GM18508 (cell line): ENCODE results near the gene HSPH1.
"Not testable (repeated sequence)": the region's sequence is repeated elsewhere in the genome, so short reads cannot be mapped to it uniquely, and the experiment has no call there.

ENCODE experiments used
- ATAC-seq: cut with Tn5 transposase; IDR thresholded peaks from one replicate; pipeline ENCODE4 v1.9.1; 2021; ENCODE audit warnings: moderate number of reproducible peaks; ENCODE audit not compliant: insufficient read depth, unreplicated experiment

Gene HSPH1

DNA sequence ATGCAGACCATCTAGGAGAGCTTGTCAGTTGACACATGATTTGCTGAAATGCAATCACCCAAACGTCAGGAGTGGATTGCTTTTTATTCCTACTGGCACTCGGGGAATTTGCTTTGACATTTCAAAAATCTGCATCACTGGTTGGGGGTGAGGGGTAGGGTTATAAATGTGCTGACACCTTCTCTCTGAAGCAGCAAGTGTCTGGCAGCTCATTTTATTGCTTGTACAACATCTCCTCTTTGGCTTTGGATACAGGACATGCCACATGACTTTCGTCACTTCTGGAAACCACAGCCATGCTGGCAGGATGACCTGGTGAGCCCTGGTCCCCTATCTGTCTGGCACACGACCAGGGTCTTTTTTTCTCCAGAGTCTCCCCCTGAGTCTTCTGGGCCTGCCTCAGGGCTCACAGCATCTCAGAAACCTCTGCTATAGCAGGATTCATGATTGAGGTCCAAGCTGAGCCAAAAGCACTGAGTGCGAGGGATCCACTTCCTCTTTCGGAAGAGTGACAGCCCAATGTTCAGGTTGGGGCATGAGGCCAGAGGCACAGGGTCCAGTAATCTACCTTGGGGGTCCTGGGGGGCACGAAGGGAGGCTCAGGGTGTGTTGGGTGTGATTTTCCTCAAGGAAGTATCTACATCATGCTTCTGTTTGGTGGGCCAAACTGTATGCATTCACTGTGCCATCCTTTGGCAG, 60.1 kb downstream of the HSPH1 start:
- no peak for ATAC-seq

DNA sequence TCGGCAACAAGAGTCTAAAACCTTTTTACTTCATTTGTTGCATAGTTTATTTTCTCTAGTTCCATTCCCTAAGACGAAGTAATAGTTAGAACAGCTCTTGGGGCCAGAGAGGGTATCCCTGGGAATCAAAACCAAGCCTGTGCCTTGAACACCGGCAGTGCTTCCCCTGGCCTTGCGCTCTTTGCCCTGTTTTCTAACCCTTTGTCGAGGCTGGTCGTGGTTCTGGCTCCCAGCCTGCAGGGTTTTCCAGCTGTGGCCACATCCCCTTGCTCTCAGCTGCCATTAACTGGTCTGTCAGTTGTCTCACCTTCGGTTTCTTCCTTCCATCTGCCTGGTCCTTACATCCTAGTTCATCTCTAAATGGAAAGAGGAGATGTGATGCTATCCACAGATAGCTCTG, 61.0 kb downstream of the HSPH1 start:
- ATAC-seq, result no peak

DNA sequence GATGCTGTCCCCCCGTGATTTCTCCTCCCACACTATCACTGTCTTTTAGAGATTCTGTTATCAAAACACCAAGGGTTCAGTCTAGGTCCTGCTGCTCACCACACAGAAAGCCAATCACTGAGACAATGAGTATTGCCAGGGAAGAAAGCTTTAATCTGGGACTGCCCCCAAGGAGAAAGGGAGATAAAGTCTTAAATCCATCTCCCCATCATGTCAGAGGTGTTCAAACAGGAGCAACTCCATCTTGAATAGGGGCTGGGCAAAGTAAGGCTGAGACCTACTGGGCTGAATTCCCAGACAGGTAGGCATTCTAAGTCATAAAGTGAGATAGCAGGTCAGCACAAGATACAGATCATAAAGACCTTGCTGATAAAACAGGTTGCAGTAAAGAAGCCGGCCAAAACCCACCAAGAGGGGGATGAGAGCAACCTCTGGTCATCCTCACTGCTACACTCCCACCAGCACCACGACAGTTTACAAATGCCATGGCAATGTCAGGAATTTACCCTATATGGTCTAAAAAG, 63.7 kb downstream of the HSPH1 start:
- not testable (repeated sequence) for ATAC-seq

DNA sequence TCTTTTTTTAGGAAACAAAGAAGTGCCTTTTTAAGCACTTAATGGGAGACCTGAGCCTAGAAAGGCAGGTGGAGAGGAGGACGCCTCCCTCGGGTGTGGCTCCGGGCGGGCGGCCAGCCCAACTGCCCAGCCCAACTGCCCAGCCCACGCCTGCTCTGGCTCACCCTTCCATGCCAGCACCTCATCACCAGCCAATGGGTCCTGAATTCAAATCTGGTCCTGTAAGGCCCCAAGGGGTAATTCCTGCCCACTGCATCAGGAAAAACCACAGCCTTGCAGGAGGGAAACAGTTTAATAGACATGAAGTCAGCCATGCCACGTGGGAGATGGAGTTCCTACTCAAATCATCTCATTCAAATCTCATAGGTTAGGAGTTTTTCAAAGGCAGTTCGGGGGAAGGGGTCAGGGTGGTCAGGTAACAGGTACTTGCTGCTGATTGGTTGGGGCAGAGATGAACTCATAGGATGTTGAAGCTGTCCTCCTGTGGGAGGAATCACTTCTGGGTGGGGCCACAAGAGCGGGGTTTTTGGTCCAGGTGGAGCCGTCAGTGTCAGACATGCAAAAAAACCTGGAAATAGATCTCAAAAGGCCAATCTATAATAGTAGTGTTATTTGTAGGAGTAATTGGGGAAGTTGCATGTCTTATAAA, 64.9 kb downstream of the HSPH1 start:
- no peak for ATAC-seq

DNA sequence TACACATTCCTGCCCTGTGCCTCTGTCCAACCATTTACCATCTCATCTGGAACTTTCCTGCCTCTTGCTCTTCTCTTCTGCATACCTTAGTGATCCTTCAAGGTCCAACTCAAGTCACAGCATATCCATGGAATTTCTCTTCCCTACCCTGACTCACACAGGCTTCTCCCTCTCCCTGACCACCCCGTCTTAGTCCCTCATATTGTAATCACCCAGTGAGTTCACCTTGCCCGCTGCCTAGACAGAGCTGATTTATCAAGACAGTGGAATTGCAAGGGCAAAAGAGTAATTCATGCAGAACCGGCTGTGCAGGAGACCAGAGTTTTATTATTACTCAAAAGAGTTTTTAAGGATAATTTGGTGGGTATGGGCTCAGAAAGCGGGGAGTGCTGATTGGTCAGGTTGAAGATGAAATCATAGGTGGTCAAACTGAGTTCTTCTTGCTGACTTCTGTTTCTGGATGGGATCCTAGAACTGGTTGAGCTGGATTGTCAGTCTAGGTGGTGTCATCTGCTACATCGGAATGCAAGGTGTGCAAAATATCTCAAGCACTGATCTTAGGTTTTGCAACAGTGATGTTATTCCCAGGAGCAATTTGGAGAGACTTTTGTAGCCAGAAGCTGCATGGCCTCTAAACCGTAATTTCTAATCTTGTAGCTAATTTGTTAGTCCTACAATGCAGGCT, 67.2 kb downstream of the HSPH1 start:
- no peak for ATAC-seq

DNA sequence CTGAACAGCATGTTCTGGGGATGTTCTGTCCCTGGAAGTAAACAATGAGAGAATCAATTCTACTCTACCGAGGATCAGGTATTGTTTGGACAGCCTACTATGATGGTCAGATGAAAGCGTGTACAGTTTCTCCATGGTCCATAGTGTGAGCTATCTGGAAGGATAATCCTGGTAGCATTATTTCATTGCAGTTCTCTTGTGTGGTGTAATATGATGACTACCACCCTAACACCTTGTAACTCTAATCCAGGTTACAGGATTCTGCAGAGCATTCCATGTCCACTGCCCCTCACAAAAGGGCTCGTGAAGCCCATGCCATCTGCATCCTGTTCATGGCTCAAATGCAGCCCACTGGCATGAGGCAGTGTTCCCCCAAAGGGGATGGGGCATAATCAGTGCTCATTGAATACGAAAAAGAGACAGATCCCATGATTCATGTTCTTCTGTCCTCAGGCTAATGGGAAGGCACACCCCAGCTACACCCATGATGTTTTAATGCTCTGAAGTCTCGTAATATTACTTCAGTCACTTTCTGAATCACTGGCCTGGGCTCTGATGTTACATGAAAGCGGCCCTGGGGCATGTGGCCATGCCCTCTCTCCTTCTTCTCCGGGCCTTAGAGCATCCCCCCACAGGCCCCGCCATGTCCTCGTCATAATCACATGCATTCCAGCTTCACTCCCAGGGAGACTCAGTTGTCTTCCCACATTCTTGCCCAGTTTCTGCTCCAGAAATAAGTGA, 68.4 kb downstream of the HSPH1 start:
- ATAC-seq, result no peak

DNA sequence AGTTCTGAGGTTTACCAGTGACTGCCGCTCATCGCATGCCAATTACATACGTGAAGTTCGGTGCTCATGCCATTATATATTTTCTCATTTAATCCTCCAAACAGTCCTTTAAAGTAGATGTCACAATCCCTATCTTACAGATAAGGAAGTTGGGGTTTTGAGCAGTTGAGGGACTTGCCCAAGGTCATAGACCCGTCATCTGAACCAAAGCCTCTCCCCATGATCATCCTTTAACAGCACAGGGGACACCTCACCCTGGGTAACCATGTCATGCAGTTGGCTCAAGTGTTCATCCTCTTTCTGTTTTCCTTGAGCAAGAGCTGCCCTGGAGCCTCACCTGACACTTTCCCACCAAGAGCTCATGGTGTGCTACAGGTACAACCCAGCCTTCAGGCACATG, 69.1 kb downstream of the HSPH1 start:
- ATAC-seq, result no peak

DNA sequence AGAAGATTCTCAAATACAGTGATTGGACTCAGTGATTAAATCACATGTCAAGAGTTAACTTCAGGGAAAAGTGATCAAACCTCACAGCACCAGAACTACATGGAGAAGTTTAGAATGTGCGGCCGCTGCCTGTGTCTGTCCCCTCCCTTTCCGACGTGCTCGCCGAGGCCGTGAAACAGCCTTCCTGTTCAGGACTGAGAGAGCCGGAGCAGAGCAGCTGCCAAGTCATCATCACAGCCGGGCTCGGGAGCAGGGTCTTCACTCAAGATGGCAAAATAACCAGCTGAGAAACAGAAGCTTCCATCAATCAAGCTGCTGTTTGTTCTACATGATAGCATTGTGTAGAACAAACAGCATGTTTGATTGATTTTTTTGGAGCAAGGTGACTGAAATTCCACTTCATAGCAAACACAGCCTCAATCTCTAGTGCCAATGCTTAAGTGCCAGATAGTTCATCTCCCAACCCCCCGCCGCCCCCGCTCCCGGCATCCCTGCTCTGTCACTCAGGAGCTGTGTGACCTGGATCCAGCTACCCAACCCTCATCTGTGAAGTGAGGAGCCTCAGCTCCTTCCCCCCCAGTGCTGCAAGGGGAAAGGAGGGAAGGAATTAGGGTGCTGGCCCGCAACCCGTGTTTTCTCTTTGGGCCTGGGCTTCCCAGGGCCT, 70.6 kb downstream of the HSPH1 start:
- ATAC-seq, result no peak

DNA sequence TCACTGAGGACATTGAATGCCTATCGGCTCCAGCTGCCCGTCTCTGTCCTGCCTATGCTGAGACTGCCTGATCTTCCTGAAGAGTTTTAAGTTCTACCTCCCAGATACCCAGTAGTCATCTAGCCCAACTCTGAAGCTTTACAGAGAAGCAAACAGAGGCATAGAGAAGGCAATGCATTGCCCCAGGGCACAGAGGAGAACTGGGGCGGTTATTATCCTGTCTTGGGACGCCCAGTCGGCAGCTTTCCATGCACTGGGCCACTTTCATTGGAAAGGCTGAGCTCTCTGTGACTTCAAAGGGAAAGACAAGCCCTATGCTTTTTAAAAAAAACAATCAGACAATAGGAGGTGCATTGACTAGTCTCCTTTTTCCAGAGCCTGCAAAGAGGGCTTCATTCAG, 71.6 kb downstream of the HSPH1 start:
- ATAC-seq, result no peak

DNA sequence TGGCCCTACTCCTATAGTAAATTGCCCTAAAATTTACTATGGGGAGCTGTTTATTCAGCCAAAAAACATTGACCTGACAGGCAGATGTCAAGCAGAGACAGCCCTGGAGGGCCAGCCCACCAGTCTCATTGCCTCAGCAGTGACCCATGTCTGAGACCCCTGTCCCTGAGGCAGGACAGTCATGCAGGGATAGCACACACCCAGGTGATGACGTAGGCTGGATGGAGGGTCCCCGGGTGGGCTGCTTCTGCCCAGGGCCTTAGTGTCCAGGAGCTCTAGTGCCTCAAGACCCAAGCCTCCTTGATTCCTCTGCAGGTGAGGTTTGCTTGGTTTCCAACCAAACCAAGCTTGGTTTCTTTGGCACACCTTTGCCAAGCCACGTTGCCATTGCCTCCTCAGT, 72.1 kb downstream of the HSPH1 start:
- ATAC-seq, result no peak

DNA sequence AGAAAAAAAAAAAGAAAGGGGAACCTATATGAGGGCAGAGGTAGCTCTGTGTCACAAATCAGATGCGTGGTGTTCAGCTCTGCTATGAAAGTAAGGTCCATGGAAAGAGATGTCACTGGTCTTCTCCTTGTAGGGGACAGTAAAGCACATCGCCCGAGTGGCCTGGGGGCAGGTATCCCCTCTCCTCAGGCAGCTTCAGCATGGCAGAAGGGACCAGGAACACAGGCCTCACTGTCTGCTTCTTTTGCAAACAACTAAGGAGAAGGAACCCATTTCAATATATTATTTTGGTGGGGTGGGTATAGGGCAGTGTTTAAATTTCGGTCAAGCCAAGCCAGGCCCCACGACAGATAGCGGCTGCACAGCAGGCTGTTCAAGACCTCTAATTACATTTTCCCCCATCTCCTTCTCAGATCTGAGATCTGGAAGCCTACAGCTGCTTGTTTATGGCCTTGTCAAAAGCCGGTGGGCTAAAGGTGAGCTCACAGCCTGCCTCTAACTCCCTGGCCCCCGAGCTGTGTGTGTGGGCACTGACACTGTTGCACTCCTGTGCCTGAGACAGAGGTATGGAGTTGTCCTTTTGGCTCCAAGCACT, 72.8 kb downstream of the HSPH1 start:
- ATAC-seq, result no peak
